GM06990 (cell line): ENCODE results near the gene HEATR9.

Experiments used
- DNase-seq: peaks from one replicate; pipeline ENCODE4 v3.0.0-alpha.2; 2011; ENCODE audit not compliant: insufficient read length; ENCODE audit errors: extremely low read depth
- H3K27me3 ChIP-seq: replicated peaks from 2 replicates; pipeline ENCODE4 v1.6.0; 2011; ENCODE audit warnings: low read length; ENCODE audit not compliant: control insufficient read depth, insufficient read depth
- H3K36me3 ChIP-seq: 2 replicates; pipeline ENCODE4 v1.5.1; 2011; ENCODE audit warnings: low read length; ENCODE audit not compliant: control insufficient read depth, insufficient read depth
- H3K4me3 ChIP-seq: replicated peaks from 2 replicates; pipeline ENCODE4 v1.5.1; 2011; ENCODE audit warnings: low read depth, mild to moderate bottlenecking, control low read depth, low read length
- CTCF ChIP-seq: IDR thresholded peaks from 2 replicates; pipeline ENCODE4 v1.5.1; 2011; ENCODE audit warnings: low read length, control low read depth, mild to moderate bottlenecking, inconsistent platforms; ENCODE audit not compliant: insufficient read depth, poor library complexity, severe bottlenecking

Gene HEATR9

GRCh38 chr17:35906191-35906925 lies 37.7 kb upstream of the HEATR9 start:
- Histone ChIP-seq H3K27me3 (no peaks in the 10 kb centered on the region), H3K4me3 (no peak overlapping the region), H3K36me3 (no peaks in the 10 kb centered on the region)
- DNase-seq: no peak
- TF ChIP-seq CTCF: no peak

- Histone ChIP-seq H3K36me3 (no peaks in the 10 kb centered on the region), H3K27me3 (no peaks in the 10 kb centered on the region), H3K4me3 (no peak overlapping the region)
- no peak for TF ChIP-seq CTCF
- no peak for DNase-seq
Measured at GRCh38 chr17:35903451-35903850, 34.8 kb upstream of the HEATR9 start.

- no peak for DNase-seq
Measured at GRCh38 chr17:35901631-35902175, 33.0 kb upstream of the HEATR9 start.

GRCh38 chr17:35900708-35901480 lies 32.2 kb upstream of the HEATR9 start:
- DNase-seq: no peak
- Histone ChIP-seq H3K36me3 (no peaks in the 10 kb centered on the region), H3K4me3 (no peak overlapping the region), H3K27me3 (no peaks in the 10 kb centered on the region)
- no peak for TF ChIP-seq CTCF

More at GRCh38 chr17:35901631-35902175, 33.0 kb upstream of the HEATR9 start:
- no peaks in the 10 kb centered on the region for H3K36me3 ChIP-seq
- no peaks in the 10 kb centered on the region for H3K27me3 ChIP-seq
- TF ChIP-seq CTCF: no peak
- H3K4me3 ChIP-seq: no peak overlapping the region

- Histone ChIP-seq H3K27me3 (no peaks in the 10 kb centered on the region), H3K4me3 (no peak overlapping the region), H3K36me3 (no peaks in the 10 kb centered on the region)
- TF ChIP-seq CTCF: no peak
- DNase-seq: no peak
Measured at GRCh38 chr17:35900280-35900679, 31.6 kb upstream of the HEATR9 start.
